Bronchial epithelial cell (primary cell): ENCODE data around the gene TNRC18. TPM values are rescaled to one million over a fixed set of nuclear protein-coding genes. Genes with fewer than 3 reads are reported as not detected.
"Not testable (repeated sequence)": the region's sequence is repeated elsewhere in the genome, so short reads cannot be mapped to it uniquely, and the experiment has no call there.

ENCODE experiments used
- DNase-seq: peaks from one replicate; pipeline ENCODE4 v3.0.0-alpha.2; 2010; ENCODE audit warnings: low read depth
- FAIRE-seq: peaks from 2 replicates; lab custom pipeline; 2011; peaks lifted over from hg19 to GRCh38; lab: Jason Lieb, UNC
- H3K27me3 ChIP-seq: 2 replicates; pipeline ENCODE4 v1.5.1; 2011; ENCODE audit warnings: low read length; ENCODE audit not compliant: control insufficient read depth, insufficient read depth
- H3K36me3 ChIP-seq: 2 replicates; pipeline ENCODE4 v1.5.1; 2011; ENCODE audit warnings: low read length; ENCODE audit not compliant: control insufficient read depth, insufficient read depth
- H3K4me3 ChIP-seq: 2 replicates; pipeline ENCODE4 v1.5.1; 2011; ENCODE audit warnings: mild to moderate bottlenecking, low read depth, low read length, control low read depth
- total RNA-seq: library from RNA; depleted of rRNA; stranded (reverse); fragments of >200 nt; gene quantifications from 2 replicates; pipeline ENCODE4 v1.2.1, GENCODE V29; 2014
- TF ChIP-seq, protein P1 (sequence below): IDR thresholded peaks from 2 replicates; pipeline ENCODE4 v1.5.1; 2011; ENCODE audit warnings: mild to moderate bottlenecking, moderate library complexity, low read length, control low read depth, inconsistent platforms; ENCODE audit not compliant: insufficient read depth, severe bottlenecking

The TNRC18 gene
- total RNA-seq, 1 donor from 2014 or later: 29.0 TPM

GRCh38 chr7:5283421-5284303 lies 140.0 kb downstream of the TNRC18 start:
- DNase-seq: no peak
- no peak for FAIRE-seq
- H3K27me3 ChIP-seq: no peaks in the 10 kb centered on the region
- no peaks in the 10 kb centered on the region for H3K36me3 ChIP-seq
- TF ChIP-seq, protein P1, sequence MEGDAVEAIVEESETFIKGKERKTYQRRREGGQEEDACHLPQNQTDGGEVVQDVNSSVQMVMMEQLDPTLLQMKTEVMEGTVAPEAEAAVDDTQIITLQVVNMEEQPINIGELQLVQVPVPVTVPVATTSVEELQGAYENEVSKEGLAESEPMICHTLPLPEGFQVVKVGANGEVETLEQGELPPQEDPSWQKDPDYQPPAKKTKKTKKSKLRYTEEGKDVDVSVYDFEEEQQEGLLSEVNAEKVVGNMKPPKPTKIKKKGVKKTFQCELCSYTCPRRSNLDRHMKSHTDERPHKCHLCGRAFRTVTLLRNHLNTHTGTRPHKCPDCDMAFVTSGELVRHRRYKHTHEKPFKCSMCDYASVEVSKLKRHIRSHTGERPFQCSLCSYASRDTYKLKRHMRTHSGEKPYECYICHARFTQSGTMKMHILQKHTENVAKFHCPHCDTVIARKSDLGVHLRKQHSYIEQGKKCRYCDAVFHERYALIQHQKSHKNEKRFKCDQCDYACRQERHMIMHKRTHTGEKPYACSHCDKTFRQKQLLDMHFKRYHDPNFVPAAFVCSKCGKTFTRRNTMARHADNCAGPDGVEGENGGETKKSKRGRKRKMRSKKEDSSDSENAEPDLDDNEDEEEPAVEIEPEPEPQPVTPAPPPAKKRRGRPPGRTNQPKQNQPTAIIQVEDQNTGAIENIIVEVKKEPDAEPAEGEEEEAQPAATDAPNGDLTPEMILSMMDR: no peak
- peak overlapping the region; percentile 31 for H3K4me3 ChIP-seq

GRCh38 chr7:5282543-5283316 lies 140.9 kb downstream of the TNRC18 start, which contains the start of gene SLC29A4:
Gene SLC29A4, plus strand, starts transcription at chr7:5282943. Its CDS starts 4,874 bp downstream, at chr7:5287817.
- DNase-seq (no peak), FAIRE-seq (no peak)
- Histone ChIP-seq H3K4me3 (peak within 1 kb of the TSS; percentile 31), H3K36me3 (no peaks in the 10 kb centered on the region), H3K27me3 (no peaks in the 10 kb centered on the region)
- TF ChIP-seq, protein P1: no peak

DNA sequence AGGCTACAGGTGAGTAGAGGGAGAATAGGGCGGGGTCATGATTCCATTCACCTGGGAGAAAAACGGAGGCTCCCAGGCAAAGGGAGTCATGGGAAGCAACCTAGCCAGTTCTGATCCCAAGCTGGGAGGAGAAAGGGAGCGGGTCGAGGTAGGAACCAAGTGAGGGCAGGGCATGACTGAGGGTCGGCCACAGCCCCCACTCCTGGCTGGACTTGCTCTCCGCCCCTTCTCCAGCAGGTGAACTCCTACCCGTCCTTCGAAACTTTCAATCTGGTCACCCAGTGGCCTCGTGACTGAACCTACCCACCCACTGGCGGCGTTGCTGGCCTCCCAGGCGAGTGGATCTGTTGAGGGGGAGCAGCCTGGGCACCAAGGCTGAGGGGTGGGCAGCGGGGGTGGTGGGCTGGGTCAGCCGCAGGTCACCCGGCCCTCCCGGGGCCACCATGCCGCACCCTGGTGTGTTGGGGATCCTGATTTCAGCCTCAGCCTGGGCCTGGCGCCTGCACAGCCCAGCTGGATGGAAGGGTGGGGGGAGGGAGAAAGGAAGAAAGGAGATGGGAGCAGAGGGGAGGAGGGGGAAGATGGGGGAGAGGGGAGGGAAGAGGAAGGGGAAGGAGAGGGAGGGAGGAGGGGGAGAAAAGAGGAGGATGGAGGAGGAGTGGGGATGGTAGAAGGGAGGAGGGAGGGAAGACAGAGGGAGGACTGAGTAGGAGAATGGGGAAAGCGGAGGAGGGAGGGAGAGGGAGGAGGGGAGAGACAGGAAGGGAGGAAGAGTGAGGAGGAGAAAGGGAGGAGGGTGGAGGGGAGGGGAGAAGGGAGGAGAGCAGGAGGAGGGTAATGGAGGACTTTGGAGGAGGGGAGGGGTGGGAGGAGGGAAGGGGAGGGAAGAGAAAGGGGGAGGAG lies 141.8 kb downstream of the TNRC18 start:
- not testable (repeated sequence) for FAIRE-seq, H3K36me3 ChIP-seq, DNase-seq, H3K4me3 ChIP-seq, H3K27me3 ChIP-seq

- TF ChIP-seq, protein P1: no peak
- no peak for FAIRE-seq
- no peaks in the 10 kb centered on the region for H3K36me3 ChIP-seq
Measured at GRCh38 chr7:5279734-5280133, 143.9 kb downstream of the TNRC18 start.

GRCh38 chr7:5278766-5279165 lies 144.9 kb downstream of the TNRC18 start:
- DNase-seq: no peak
- FAIRE-seq: no peak
- Histone ChIP-seq H3K36me3 (no peaks in the 10 kb centered on the region), H3K4me3 (no peak overlapping the region), H3K27me3 (peaks cover 4% of the 10 kb centered on the region)
- TF ChIP-seq, protein P1: no peak

More at GRCh38 chr7:5279734-5280133, 143.9 kb downstream of the TNRC18 start:
- H3K27me3 ChIP-seq: no peaks in the 10 kb centered on the region
- H3K4me3 ChIP-seq: no peak overlapping the region
- DNase-seq: no peak
